ENCODE measurements around the gene RNF213.

Gene RNF213

GRCh38 chr17:80303824-80304223 lies 43.2 kb downstream of the RNF213 start:
- H3K36me3 ChIP-seq (replicated peaks; ENCODE audit: low read depth, low read length) = peaks cover 77% of the 10 kb centered on the region
- H3K79me2 ChIP-seq (ENCODE audit: low read length) = peaks cover 19% of the 10 kb centered on the region
- no peak overlapping the region for H3K27ac ChIP-seq (ENCODE audit: low read length)
- H3K9ac ChIP-seq (ENCODE audit: low read length) = no peak overlapping the region
- no peaks in the 10 kb centered on the region for H3K27me3 ChIP-seq (ENCODE audit: low read depth, low read length)
- no peaks in the 10 kb centered on the region for H3K9me3 ChIP-seq (ENCODE audit: insufficient read depth, low read length)
- no peak for TF ChIP-seq EZH2phosphoT487 (IDR thresholded peaks at IDR 0.05; ENCODE audit: low read depth)
- no peak overlapping the region for H3K4me3 ChIP-seq (ENCODE audit: low read length)
- no peak overlapping the region for H3K4me2 ChIP-seq (ENCODE audit: low read length)
- H4K20me1 ChIP-seq (ENCODE audit: insufficient read depth, low read length) = peaks cover 7% of the 10 kb centered on the region
- H3K4me1 ChIP-seq (ENCODE audit: low read length) = no peaks in the 10 kb centered on the region
- no peak overlapping the region for H2AFZ ChIP-seq (ENCODE audit: low read depth, low read length)

- Histone ChIP-seq H3K9me3 (ENCODE audit: insufficient read depth, low read length) (no peaks in the 10 kb centered on the region), H4K20me1 (ENCODE audit: insufficient read depth, low read length) (peaks cover 17% of the 10 kb centered on the region), H3K4me1 (ENCODE audit: low read length) (no peaks in the 10 kb centered on the region), H3K27me3 (ENCODE audit: low read depth, low read length) (no peaks in the 10 kb centered on the region), H3K4me2 (ENCODE audit: low read length) (no peak overlapping the region), H3K4me3 (ENCODE audit: low read length) (no peak overlapping the region), H3K27ac (ENCODE audit: low read length) (no peak overlapping the region), H2AFZ (ENCODE audit: low read depth, low read length) (no peak overlapping the region), H3K9ac (ENCODE audit: low read length) (no peak overlapping the region), H3K79me2 (ENCODE audit: low read length) (peaks cover 29% of the 10 kb centered on the region), H3K36me3 (replicated peaks; ENCODE audit: low read depth, low read length) (peaks cover 75% of the 10 kb centered on the region)
- TF ChIP-seq EZH2phosphoT487 (IDR thresholded peaks at IDR 0.05; ENCODE audit: low read depth) = no peak
- TF ChIP-seq CTCF (IDR thresholded peaks at IDR 0.05; ENCODE audit: low read depth, low read length) = no peak
Observed at GRCh38 chr17:80307994-80308691, 47.5 kb downstream of the RNF213 start.

- peaks cover 73% of the 10 kb centered on the region for H3K36me3 ChIP-seq (replicated peaks; ENCODE audit: low read depth, low read length)
- H3K27ac ChIP-seq (ENCODE audit: low read length) = no peak overlapping the region
Observed at GRCh38 chr17:80308692-80309517, 48.3 kb downstream of the RNF213 start.

GRCh38 chr17:80311216-80311827 lies 50.7 kb downstream of the RNF213 start:
- no peak overlapping the region for H3K4me2 ChIP-seq (ENCODE audit: low read length)
- H2AFZ ChIP-seq (ENCODE audit: low read depth, low read length) = no peak overlapping the region
- no peak overlapping the region for H3K9ac ChIP-seq (ENCODE audit: low read length)
- no peaks in the 10 kb centered on the region for H3K4me1 ChIP-seq (ENCODE audit: low read length)
- peaks cover 59% of the 10 kb centered on the region for H3K36me3 ChIP-seq (replicated peaks; ENCODE audit: low read depth, low read length)
- H3K27me3 ChIP-seq (ENCODE audit: low read depth, low read length) = no peaks in the 10 kb centered on the region
- peaks cover 31% of the 10 kb centered on the region for H3K79me2 ChIP-seq (ENCODE audit: low read length)
- H4K20me1 ChIP-seq (ENCODE audit: insufficient read depth, low read length) = peaks cover 31% of the 10 kb centered on the region
- TF ChIP-seq CTCF (IDR thresholded peaks at IDR 0.05; ENCODE audit: low read depth, low read length) = no peak
- H3K4me3 ChIP-seq (ENCODE audit: low read length) = no peak overlapping the region
- H3K9me3 ChIP-seq (ENCODE audit: insufficient read depth, low read length) = no peaks in the 10 kb centered on the region
- no peak overlapping the region for H3K27ac ChIP-seq (ENCODE audit: low read length)

More at GRCh38 chr17:80308692-80309517, 48.3 kb downstream of the RNF213 start:
- Histone ChIP-seq H3K27me3 (ENCODE audit: low read depth, low read length) (no peaks in the 10 kb centered on the region), H4K20me1 (ENCODE audit: insufficient read depth, low read length) (peaks cover 22% of the 10 kb centered on the region), H3K9me3 (ENCODE audit: insufficient read depth, low read length) (no peaks in the 10 kb centered on the region), H3K4me2 (ENCODE audit: low read length) (no peak overlapping the region), H3K4me3 (ENCODE audit: low read length) (no peak overlapping the region), H3K79me2 (ENCODE audit: low read length) (peaks cover 34% of the 10 kb centered on the region), H3K9ac (ENCODE audit: low read length) (no peak overlapping the region), H3K4me1 (ENCODE audit: low read length) (no peaks in the 10 kb centered on the region), H2AFZ (ENCODE audit: low read depth, low read length) (no peak overlapping the region)
- no peak for TF ChIP-seq CTCF (IDR thresholded peaks at IDR 0.05; ENCODE audit: low read depth, low read length)
- no peak for TF ChIP-seq EZH2phosphoT487 (IDR thresholded peaks at IDR 0.05; ENCODE audit: low read depth)

Measured in OCI-LY3 (cell line).